Natural killer cell (primary cell): ENCODE data around the gene CTNNA2. TPM values are rescaled to one million over a fixed set of nuclear protein-coding genes. Genes with fewer than 3 reads are reported as not detected.

Experiments used
- ATAC-seq, 3 donors: fragments of 150-1000 bp in 2 of 3; fragments of 200-7000 bp in 1 of 3; cut with Tn5 transposase; 1 replicate in 1 of 3; 2 replicates in 2 of 3; pipeline ENCODE4 v1.10.0; 2021; ENCODE audit warnings: mild to moderate bottlenecking in 2 of 3, moderate library complexity in 2 of 3
- DNase-seq, 2 donors: peaks; one replicate each; pipeline versions ENCODE4 v3.0.0 to v3.0.0-alpha.2; 2013 to 2021; ENCODE audit warnings: mixed read lengths in 1 of 2
- H3K27ac ChIP-seq: one replicate; pipeline ENCODE4 v1.5.1; 2013; ENCODE audit warnings: mild to moderate bottlenecking, low read length
- H3K27me3 ChIP-seq: one replicate; pipeline ENCODE4 v1.6.1; 2013; ENCODE audit warnings: low read length; ENCODE audit not compliant: control insufficient read depth, insufficient read depth
- H3K36me3 ChIP-seq: one replicate; pipeline ENCODE4 v1.6.1; 2013; ENCODE audit warnings: low read length; ENCODE audit not compliant: control insufficient read depth, insufficient read depth
- H3K4me1 ChIP-seq: one replicate; pipeline ENCODE4 v1.6.1; 2013; ENCODE audit warnings: low read length; ENCODE audit not compliant: control insufficient read depth, insufficient read depth
- H3K4me3 ChIP-seq: one replicate; pipeline ENCODE4 v1.5.1; 2013; ENCODE audit warnings: low read length
- H3K9me3 ChIP-seq: one replicate; pipeline ENCODE4 v1.6.1; 2013; ENCODE audit warnings: low read length; ENCODE audit not compliant: control insufficient read depth, insufficient read depth
- H3K27ac Mint-ChIP-seq, 2 donors: one replicate each; pipeline ENCODE4 v1.8.0; 2022; ENCODE audit warnings: mild to moderate bottlenecking in 2 of 2, mixed read lengths in 2 of 2, moderate library complexity in 1 of 2
- H3K27me3 Mint-ChIP-seq, 2 donors: one replicate each; pipeline ENCODE4 v1.8.0; 2022; ENCODE audit warnings: low read depth in 2 of 2, mixed read lengths in 2 of 2
- H3K36me3 Mint-ChIP-seq: one replicate; pipeline ENCODE4 v1.8.0; 2022; ENCODE audit warnings: mixed read lengths
- H3K4me1 Mint-ChIP-seq, 2 donors: one replicate each; pipeline ENCODE4 v1.8.0; 2022; ENCODE audit warnings: mixed read lengths in 2 of 2
- H3K4me3 Mint-ChIP-seq: one replicate; pipeline ENCODE4 v1.8.0; 2022; ENCODE audit warnings: mild to moderate bottlenecking, moderate library complexity, mixed read lengths
- H3K9me3 Mint-ChIP-seq, 2 donors: one replicate each; pipeline ENCODE4 v1.8.0; 2022; ENCODE audit warnings: mixed read lengths in 2 of 2
- CTCF ChIP-seq: fragments of 200-600 bp; IDR thresholded peaks from one replicate; pipeline ENCODE4 v1.8.0; 2022; ENCODE audit warnings: antibody characterized with exemption
- WGBS: methylation state at CpG from one replicate; pipeline ENCODE4 v1.1.7; 2013; ENCODE audit warnings: missing lambda C conversion rate; ENCODE audit not compliant: insufficient coverage; 5-methylcytosine and 5-hydroxymethylcytosine counted together
- intact Hi-C: fragments of 100-400 bp; cut with micrococcal nuclease; formaldehyde crosslinking; loops from one replicate; pipeline ENCODE4 v1.14.2; 2022
- total RNA-seq, 4 donors: library from RNA; stranded (reverse); fragments of 120-200 nt in 1 of 4; gene quantifications; one replicate each; pipeline versions ENCODE4 v1.2.3 to v1.2.4, GENCODE V29; 2013 to 2022

The CTNNA2 gene
- total RNA-seq, 3 donors from 2014 or later (not counting 1 experiment from before 2014, with no cell fraction given), result not detected

- WGBS, result 79% methylated on average over 4 of the region's 4 CpGs
- no peak overlapping the region for H3K4me3 Mint-ChIP-seq
- H3K9me3 Mint-ChIP-seq, result peaks cover 8 to 19% of the 10 kb centered on the region in 2 donors
- Histone ChIP-seq H3K4me3 (no peak overlapping the region), H3K27me3 (no peaks in the 10 kb centered on the region), H3K9me3 (no peaks in the 10 kb centered on the region), H3K27ac (no peak overlapping the region), H3K36me3 (no peaks in the 10 kb centered on the region), H3K4me1 (no peaks in the 10 kb centered on the region)
- intact Hi-C loops, result no loop called here
- no peaks in the 10 kb centered on the region for H3K27me3 Mint-ChIP-seq
- no peaks in the 10 kb centered on the region for H3K4me1 Mint-ChIP-seq
- no peak for DNase-seq
- H3K27ac Mint-ChIP-seq, result no peak overlapping the region
- no peak for ATAC-seq
- no peak for TF ChIP-seq CTCF
- H3K36me3 Mint-ChIP-seq, result peaks cover 8% of the 10 kb centered on the region
Observed at GRCh38 chr2:80490964-80491363, 978.1 kb downstream of the CTNNA2 start.

- 86% methylated on average over 2 of the region's 2 CpGs for WGBS
- H3K4me1 ChIP-seq, result no peaks in the 10 kb centered on the region
- DNase-seq (no peak), ATAC-seq (no peak)
- TF ChIP-seq CTCF, result no peak
- Mint-ChIP-seq H3K27ac (no peak overlapping the region), H3K36me3 (peaks cover 8% of the 10 kb centered on the region), H3K9me3 (peaks cover 13 to 22% of the 10 kb centered on the region in 2 donors), H3K4me1 (no peaks in the 10 kb centered on the region), H3K4me3 (no peak overlapping the region), H3K27me3 (no peaks in the 10 kb centered on the region)
- H3K4me3 ChIP-seq, result no peak overlapping the region
- H3K36me3 ChIP-seq, result no peaks in the 10 kb centered on the region
- no peaks in the 10 kb centered on the region for H3K27me3 ChIP-seq
- intact Hi-C loops, result no loop called here
- H3K9me3 ChIP-seq, result no peaks in the 10 kb centered on the region
- H3K27ac ChIP-seq, result no peak overlapping the region
Observed at GRCh38 chr2:80496346-80496745, 983.5 kb downstream of the CTNNA2 start.

- ATAC-seq, result no peak
- H3K27ac ChIP-seq, result no peak overlapping the region
- intact Hi-C loops, result no loop called here
- no peaks in the 10 kb centered on the region for H3K4me1 Mint-ChIP-seq
- peaks cover 13 to 21% of the 10 kb centered on the region in 2 donors for H3K9me3 Mint-ChIP-seq
- H3K9me3 ChIP-seq, result no peaks in the 10 kb centered on the region
- no peak overlapping the region for H3K4me3 Mint-ChIP-seq
- no peaks in the 10 kb centered on the region for H3K36me3 ChIP-seq
- no peak overlapping the region for H3K27ac Mint-ChIP-seq
- H3K4me1 ChIP-seq, result no peaks in the 10 kb centered on the region
- no peak for TF ChIP-seq CTCF
- H3K27me3 Mint-ChIP-seq, result no peaks in the 10 kb centered on the region
- peaks cover 8% of the 10 kb centered on the region for H3K36me3 Mint-ChIP-seq
- H3K27me3 ChIP-seq, result no peaks in the 10 kb centered on the region
- H3K4me3 ChIP-seq, result no peak overlapping the region
- DNase-seq, result no peak
- WGBS, result 88% methylated on average over 5 of the region's 5 CpGs
Observed at GRCh38 chr2:80496775-80497174, 983.9 kb downstream of the CTNNA2 start.

- no peak for DNase-seq
- H3K36me3 ChIP-seq, result no peaks in the 10 kb centered on the region
- no peak overlapping the region for H3K4me3 Mint-ChIP-seq
- peaks cover 9 to 15% of the 10 kb centered on the region in 2 donors for H3K9me3 Mint-ChIP-seq
- H3K4me1 Mint-ChIP-seq, result no peaks in the 10 kb centered on the region
- WGBS, result 20% methylated on average over 1 of the region's 2 CpGs
- no peaks in the 10 kb centered on the region for H3K27me3 Mint-ChIP-seq
- no peak overlapping the region for H3K27ac Mint-ChIP-seq
- no peak overlapping the region for H3K27ac ChIP-seq
- no peaks in the 10 kb centered on the region for H3K27me3 ChIP-seq
- intact Hi-C loops, result no loop called here
- peaks cover 13% of the 10 kb centered on the region for H3K9me3 ChIP-seq
- no peak for TF ChIP-seq CTCF
- no peak for ATAC-seq
- H3K4me1 ChIP-seq, result no peaks in the 10 kb centered on the region
- H3K36me3 Mint-ChIP-seq, result no peaks in the 10 kb centered on the region
- H3K4me3 ChIP-seq, result no peak overlapping the region
Observed at GRCh38 chr2:80499095-80499494, 986.2 kb downstream of the CTNNA2 start.
